HepG2 (cell line): ENCODE measurements around the gene SPAG9. TPM values are rescaled to one million over a fixed set of nuclear protein-coding genes. Genes with fewer than 3 reads are reported as not detected.

Source experiments
- FOXA3 ChIP-seq: IDR thresholded peaks from 2 replicates; pipeline ENCODE4 v1.6.1; 2016; ENCODE audit warnings: missing genetic modification reagents, missing compliant biosample characterization
- HES4 ChIP-seq: sonication (generic); formaldehyde crosslinking; IDR thresholded peaks from 2 replicates; pipeline ENCODE4 v1.9.0; 2021; ENCODE audit warnings: mild to moderate bottlenecking, missing genetic modification reagents, borderline replicate concordance
- JUN ChIP-seq: sonication (generic); formaldehyde crosslinking; IDR thresholded peaks from 2 replicates; pipeline ENCODE4 v1.4.0; 2020; ENCODE audit warnings: mild to moderate bottlenecking, missing genetic modification reagents
- KAT2B ChIP-seq: fragments of 150-350 bp; IDR thresholded peaks from 2 replicates; pipeline ENCODE4 v1.6.1; 2014; ENCODE audit warnings: low read depth, low read length, borderline replicate concordance
- RBAK ChIP-seq: sonication (generic); formaldehyde crosslinking; IDR thresholded peaks from 2 replicates; pipeline ENCODE4 v1.5.1; 2020; ENCODE audit warnings: mild to moderate bottlenecking, missing genetic modification reagents
- RFX1 ChIP-seq: fragments of 450-650 bp; IDR thresholded peaks from 2 replicates; pipeline ENCODE4 v1.6.1; 2017
- SALL1 ChIP-seq: sonication (generic); formaldehyde crosslinking; IDR thresholded peaks from 2 replicates; pipeline ENCODE4 v1.8.0; 2022; ENCODE audit warnings: mild to moderate bottlenecking, missing genetic modification reagents
- TCF7L2 ChIP-seq: IDR thresholded peaks from 2 replicates; pipeline ENCODE4 v1.6.1; 2011; ENCODE audit warnings: mild to moderate bottlenecking, low read depth, low read length, moderate library complexity
- ZBTB38 ChIP-seq: sonication (generic); formaldehyde crosslinking; IDR thresholded peaks from 2 replicates; pipeline ENCODE4 v1.5.1; 2020; ENCODE audit warnings: mild to moderate bottlenecking, missing genetic modification reagents
- ZKSCAN1 ChIP-seq: fragments of 150-350 bp; IDR thresholded peaks from 2 replicates; pipeline ENCODE4 v1.6.1; 2014; ENCODE audit warnings: low read length
- ZNF121 ChIP-seq: sonication (generic); formaldehyde crosslinking; IDR thresholded peaks from 2 replicates; pipeline ENCODE4 v1.5.0; 2020; ENCODE audit warnings: mild to moderate bottlenecking, missing genetic modification reagents
- ZNF329 ChIP-seq: sonication (generic); formaldehyde crosslinking; IDR thresholded peaks from 2 replicates; pipeline ENCODE4 v1.9.0; 2021; ENCODE audit warnings: low read depth, mild to moderate bottlenecking, missing genetic modification reagents
- ZNF75D ChIP-seq: sonication (generic); formaldehyde crosslinking; IDR thresholded peaks from 2 replicates; pipeline ENCODE4 v1.8.1; 2023; ENCODE audit warnings: missing genetic modification reagents, mild to moderate bottlenecking, borderline replicate concordance
- polyA plus RNA-seq, 8 experiments: library from polyadenylated mRNA; depleted of rRNA in 3 of 8; stranded (reverse) in 7 of 8; unstranded in 1 of 8; fragments of >200 nt; fragmentation: Illumina TruSeq in 4 of 8; extraction: Trizol in 4 of 8; gene quantifications; 2 replicates each; pipeline versions ENCODE4 v1.2.1 to v1.2.3, GENCODE V29; 2011 to 2016; ENCODE audit warnings: low read depth in 4 of 8, missing spikeins in 1 of 8, mixed read lengths in 1 of 8; ENCODE audit not compliant: insufficient read depth in 1 of 8
- total RNA-seq, 5 experiments: library from RNA; depleted of rRNA; stranded (reverse); fragments of >200 nt; fragmentation: Illumina TruSeq; extraction: Trizol; gene quantifications; 2 replicates each; pipeline ENCODE4 v1.2.3, GENCODE V29; 2016; ENCODE audit warnings: low read depth in 1 of 5
- TF ChIP-seq, protein P1 (sequence below): sonication (generic); formaldehyde crosslinking; IDR thresholded peaks from 2 replicates; pipeline ENCODE4 v1.5.1; 2020; ENCODE audit warnings: missing genetic modification reagents, mild to moderate bottlenecking, borderline replicate concordance
- TF ChIP-seq, protein P2 (sequence below): sonication (generic); formaldehyde crosslinking; IDR thresholded peaks from 2 replicates; pipeline ENCODE4 v1.5.0; 2020; ENCODE audit warnings: missing genetic modification reagents, mild to moderate bottlenecking, borderline replicate concordance
- TF ChIP-seq, protein P3 (sequence below): sonication (generic); formaldehyde crosslinking; IDR thresholded peaks from 2 replicates; pipeline ENCODE4 v1.4.0; 2020; ENCODE audit warnings: missing genetic modification reagents
- TF ChIP-seq, protein P4 (sequence below), 2 experiments: fragments of 450-650 bp in 1 of 2; sonication (generic) in 1 of 2; formaldehyde crosslinking; IDR thresholded peaks; 2 replicates each; pipeline versions ENCODE4 v1.5.0 to v1.8.0; 2020 to 2022; ENCODE audit warnings: mild to moderate bottlenecking in 1 of 2, missing genetic modification reagents in 1 of 2
- TF ChIP-seq, protein P5 (sequence below), 2 experiments: sonication (generic) in 1 of 2; formaldehyde crosslinking in 1 of 2; IDR thresholded peaks; 2 replicates each; pipeline versions ENCODE4 v1.6.1 to v1.9.0; 2014 to 2022; ENCODE audit warnings: antibody characterized with exemption in 1 of 2, borderline replicate concordance in 1 of 2, inconsistent platforms in 1 of 2, low read depth in 1 of 2, missing genetic modification reagents in 1 of 2

Gene SPAG9
- total and polyA plus RNA-seq, 2 of the 13 experiments (the other 11 are each of a cell fraction or from before 2014, with no cell fraction given): 43.2 to 78.6 TPM

DNA sequence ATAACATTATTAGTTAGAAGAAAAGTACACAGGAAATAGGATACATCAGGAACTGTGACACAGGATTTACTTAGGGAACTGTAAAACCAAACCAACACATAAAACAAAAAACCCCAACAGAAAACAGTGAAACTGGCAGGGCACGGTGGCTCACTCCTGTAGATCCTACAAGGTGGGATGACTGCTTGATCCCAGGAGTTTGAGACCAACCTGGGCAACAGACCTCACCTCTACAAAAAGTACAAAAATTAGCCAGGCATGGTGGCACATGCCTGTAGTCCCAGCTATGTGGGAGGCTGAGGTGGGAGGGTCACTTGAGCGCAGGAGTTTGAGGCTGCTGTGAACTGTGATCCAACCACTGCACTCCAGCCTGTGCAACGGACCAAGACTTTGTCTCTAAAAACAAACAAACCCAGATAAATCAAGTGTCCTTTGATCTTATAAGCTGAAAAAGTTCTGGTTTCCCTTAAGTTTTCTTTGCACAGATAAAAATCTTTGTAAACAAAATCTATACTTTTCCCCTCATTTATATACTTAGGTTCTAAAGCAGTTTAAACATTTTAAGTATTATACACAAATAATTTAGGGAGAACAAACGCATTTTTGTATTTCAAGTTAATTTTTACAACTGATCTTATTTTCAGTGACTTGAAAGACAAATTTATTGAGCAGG lies 143.0 kb downstream of the SPAG9 start (continued):
- TF ChIP-seq FOXA3: peak; percentile 47
- TF ChIP-seq, protein P1, sequence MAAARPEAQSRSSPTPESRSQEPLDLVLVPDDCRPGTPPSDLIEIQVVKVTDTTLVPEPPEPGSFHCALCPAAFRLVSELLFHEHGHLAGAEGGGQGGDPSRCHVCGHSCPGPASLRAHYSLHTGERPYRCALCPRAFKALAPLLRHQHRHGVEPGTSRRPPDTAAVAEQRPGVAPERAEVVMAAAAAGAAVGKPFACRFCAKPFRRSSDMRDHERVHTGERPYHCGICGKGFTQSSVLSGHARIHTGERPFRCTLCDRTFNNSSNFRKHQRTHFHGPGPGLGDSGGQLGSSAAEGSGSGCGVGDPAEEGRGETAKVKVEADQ (CRISPR knock-in tag): no peak
- TF ChIP-seq ZBTB38: peak; percentile 82
- TF ChIP-seq HES4: no peak
- no peak for TF ChIP-seq ZKSCAN1
- TF ChIP-seq RBAK (CRISPR knock-in tag): no peak
- TF ChIP-seq ZNF75D: no peak
- TF ChIP-seq TCF7L2: no peak
- TF ChIP-seq JUN (CRISPR knock-in tag): no peak
- peak; percentile 71 for TF ChIP-seq ZNF121 (CRISPR knock-in tag)
- TF ChIP-seq, protein P2, sequence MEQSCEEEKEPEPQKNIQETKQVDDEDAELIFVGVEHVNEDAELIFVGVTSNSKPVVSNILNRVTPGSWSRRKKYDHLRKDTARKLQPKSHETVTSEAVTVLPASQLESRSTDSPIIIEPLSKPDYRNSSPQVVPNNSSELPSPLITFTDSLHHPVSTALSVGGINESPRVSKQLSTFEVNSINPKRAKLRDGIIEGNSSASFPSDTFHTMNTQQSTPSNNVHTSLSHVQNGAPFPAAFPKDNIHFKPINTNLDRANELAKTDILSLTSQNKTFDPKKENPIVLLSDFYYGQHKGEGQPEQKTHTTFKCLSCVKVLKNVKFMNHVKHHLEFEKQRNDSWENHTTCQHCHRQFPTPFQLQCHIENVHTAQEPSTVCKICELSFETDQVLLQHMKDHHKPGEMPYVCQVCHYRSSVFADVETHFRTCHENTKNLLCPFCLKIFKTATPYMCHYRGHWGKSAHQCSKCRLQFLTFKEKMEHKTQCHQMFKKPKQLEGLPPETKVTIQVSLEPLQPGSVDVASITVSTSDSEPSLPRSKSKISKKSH (CRISPR knock-in tag): no peak
- TF ChIP-seq RFX1: no peak
- TF ChIP-seq ZNF329: no peak
- TF ChIP-seq, protein P3, sequence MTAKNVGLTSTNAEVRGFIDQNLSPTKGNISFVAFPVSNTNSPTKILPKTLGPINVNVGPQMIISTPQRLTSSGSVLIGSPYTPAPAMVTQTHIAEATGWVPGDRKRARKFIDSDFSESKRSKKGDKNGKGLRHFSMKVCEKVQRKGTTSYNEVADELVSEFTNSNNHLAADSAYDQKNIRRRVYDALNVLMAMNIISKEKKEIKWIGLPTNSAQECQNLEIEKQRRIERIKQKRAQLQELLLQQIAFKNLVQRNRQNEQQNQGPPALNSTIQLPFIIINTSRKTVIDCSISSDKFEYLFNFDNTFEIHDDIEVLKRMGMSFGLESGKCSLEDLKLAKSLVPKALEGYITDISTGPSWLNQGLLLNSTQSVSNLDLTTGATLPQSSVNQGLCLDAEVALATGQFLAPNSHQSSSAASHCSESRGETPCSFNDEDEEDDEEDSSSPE: peak; percentile 45; the same call in 1 of the 2 replicates
- TF ChIP-seq, protein P4, sequence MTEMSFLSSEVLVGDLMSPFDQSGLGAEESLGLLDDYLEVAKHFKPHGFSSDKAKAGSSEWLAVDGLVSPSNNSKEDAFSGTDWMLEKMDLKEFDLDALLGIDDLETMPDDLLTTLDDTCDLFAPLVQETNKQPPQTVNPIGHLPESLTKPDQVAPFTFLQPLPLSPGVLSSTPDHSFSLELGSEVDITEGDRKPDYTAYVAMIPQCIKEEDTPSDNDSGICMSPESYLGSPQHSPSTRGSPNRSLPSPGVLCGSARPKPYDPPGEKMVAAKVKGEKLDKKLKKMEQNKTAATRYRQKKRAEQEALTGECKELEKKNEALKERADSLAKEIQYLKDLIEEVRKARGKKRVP (CRISPR knock-in tag; IDR thresholded peaks at IDR 0.05): no peak
- peak; percentile 94 for TF ChIP-seq SALL1 (CRISPR knock-in tag)
- TF ChIP-seq KAT2B: no peak
- TF ChIP-seq, protein P5, sequence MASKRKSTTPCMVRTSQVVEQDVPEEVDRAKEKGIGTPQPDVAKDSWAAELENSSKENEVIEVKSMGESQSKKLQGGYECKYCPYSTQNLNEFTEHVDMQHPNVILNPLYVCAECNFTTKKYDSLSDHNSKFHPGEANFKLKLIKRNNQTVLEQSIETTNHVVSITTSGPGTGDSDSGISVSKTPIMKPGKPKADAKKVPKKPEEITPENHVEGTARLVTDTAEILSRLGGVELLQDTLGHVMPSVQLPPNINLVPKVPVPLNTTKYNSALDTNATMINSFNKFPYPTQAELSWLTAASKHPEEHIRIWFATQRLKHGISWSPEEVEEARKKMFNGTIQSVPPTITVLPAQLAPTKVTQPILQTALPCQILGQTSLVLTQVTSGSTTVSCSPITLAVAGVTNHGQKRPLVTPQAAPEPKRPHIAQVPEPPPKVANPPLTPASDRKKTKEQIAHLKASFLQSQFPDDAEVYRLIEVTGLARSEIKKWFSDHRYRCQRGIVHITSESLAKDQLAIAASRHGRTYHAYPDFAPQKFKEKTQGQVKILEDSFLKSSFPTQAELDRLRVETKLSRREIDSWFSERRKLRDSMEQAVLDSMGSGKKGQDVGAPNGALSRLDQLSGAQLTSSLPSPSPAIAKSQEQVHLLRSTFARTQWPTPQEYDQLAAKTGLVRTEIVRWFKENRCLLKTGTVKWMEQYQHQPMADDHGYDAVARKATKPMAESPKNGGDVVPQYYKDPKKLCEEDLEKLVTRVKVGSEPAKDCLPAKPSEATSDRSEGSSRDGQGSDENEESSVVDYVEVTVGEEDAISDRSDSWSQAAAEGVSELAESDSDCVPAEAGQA (IDR thresholded peaks at IDR 0.05; ENCODE audit: low read depth): 0 out of 2 replicates have a peak, but pooled peaks have one; percentile 19
- TF ChIP-seq, protein P5 (CRISPR knock-in tag; IDR thresholded peaks at IDR 0.05; ENCODE audit: borderline replicate concordance): no peak
